ENCODE measurements around the gene BRK1.
"Not testable (repeated sequence)": the region's sequence is repeated elsewhere in the genome, so short reads cannot be mapped to it uniquely, and the experiment has no call there.

Gene BRK1

GRCh38 chr3:10116138-10116460 lies 624 bp downstream of the BRK1 start:
- TF ChIP-seq POLR2A (IDR thresholded peaks at IDR 0.05; ENCODE audit: low read depth, low read length) (no peak), TAF1 (IDR thresholded peaks at IDR 0.05; ENCODE audit: borderline replicate concordance, low read depth, low read length) (no peak), POLR2AphosphoS5 (IDR thresholded peaks at IDR 0.05; ENCODE audit: low read depth, low read length) (no peak)
- FAIRE-seq (no peak), DNase-seq (ENCODE audit: insufficient read length) (no peak)

GRCh38 chr3:10116928-10117327 lies 1.5 kb downstream of the BRK1 start:
- DNase-seq (ENCODE audit: insufficient read length) (no peak), FAIRE-seq (no peak)
- no peak for TF ChIP-seq POLR2A (IDR thresholded peaks at IDR 0.05; ENCODE audit: low read depth, low read length)
- no peak for TF ChIP-seq POLR2AphosphoS5 (IDR thresholded peaks at IDR 0.05; ENCODE audit: low read depth, low read length)
- TF ChIP-seq TAF1 (IDR thresholded peaks at IDR 0.05; ENCODE audit: borderline replicate concordance, low read depth, low read length) = no peak

DNA sequence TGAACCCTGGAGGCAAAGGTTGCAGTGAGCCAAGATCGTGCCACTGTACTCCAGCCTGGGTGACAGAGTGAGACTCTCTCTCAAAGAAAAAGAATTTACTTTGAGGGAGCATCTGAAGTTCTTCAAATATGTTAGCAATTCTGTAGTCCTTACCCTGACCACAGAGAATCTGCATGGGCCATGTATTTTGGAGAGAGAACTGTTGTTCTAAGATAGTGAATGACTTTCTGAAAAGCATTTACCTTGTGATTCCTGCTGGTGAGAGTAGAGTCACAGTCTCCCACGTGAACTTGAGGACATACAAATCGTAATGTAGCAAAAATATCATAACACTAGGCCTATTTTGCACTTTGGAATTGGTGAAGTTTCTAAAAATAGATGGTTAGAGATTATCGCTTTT lies 3.9 kb downstream of the BRK1 start:
- TF ChIP-seq TAF1 (IDR thresholded peaks at IDR 0.05; ENCODE audit: borderline replicate concordance, low read depth, low read length) (no peak), POLR2A (IDR thresholded peaks at IDR 0.05; ENCODE audit: low read depth, low read length) (no peak)
- no peak for FAIRE-seq
- DNase-seq (ENCODE audit: insufficient read length) = no peak

DNA sequence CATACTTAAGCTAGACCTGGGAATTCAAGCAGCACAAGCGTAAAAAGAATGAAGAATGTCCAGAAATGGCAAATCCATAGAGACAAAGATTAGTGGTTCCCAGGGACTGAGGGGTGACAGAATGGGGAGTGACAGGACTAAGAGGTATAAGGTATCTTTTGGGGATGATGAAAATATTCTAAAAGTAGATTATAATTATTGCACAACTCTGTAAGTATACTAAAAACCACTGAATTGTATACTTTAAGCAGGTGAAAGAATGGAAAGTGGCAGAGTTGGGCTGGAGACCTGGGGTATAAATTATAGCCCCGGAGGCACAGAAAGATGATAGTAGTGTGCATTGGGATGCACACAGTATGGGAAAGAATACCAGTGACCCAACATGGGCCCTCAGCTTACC lies 5.6 kb downstream of the BRK1 start:
- DNase-seq (ENCODE audit: insufficient read length) (no peak), FAIRE-seq (no peak)
- TF ChIP-seq POLR2AphosphoS5 (IDR thresholded peaks at IDR 0.05; ENCODE audit: low read depth, low read length) (no peak), TAF1 (IDR thresholded peaks at IDR 0.05; ENCODE audit: borderline replicate concordance, low read depth, low read length) (no peak), POLR2A (IDR thresholded peaks at IDR 0.05; ENCODE audit: low read depth, low read length) (no peak)

- DNase-seq (ENCODE audit: insufficient read length) (no peak), FAIRE-seq (no peak)
- TF ChIP-seq POLR2A (IDR thresholded peaks at IDR 0.05; ENCODE audit: low read depth, low read length) (no peak), POLR2AphosphoS5 (IDR thresholded peaks at IDR 0.05; ENCODE audit: low read depth, low read length) (no peak), TAF1 (IDR thresholded peaks at IDR 0.05; ENCODE audit: borderline replicate concordance, low read depth, low read length) (no peak)
Observed at GRCh38 chr3:10122724-10123123, 7.2 kb downstream of the BRK1 start.

- not testable (repeated sequence) for DNase-seq (ENCODE audit: insufficient read length); FAIRE-seq
Observed at GRCh38 chr3:10135872-10136271, 20.4 kb downstream of the BRK1 start.

- FAIRE-seq (no peak), DNase-seq (ENCODE audit: insufficient read length) (no peak)
- no peak for TF ChIP-seq TAF1 (IDR thresholded peaks at IDR 0.05; ENCODE audit: borderline replicate concordance, low read depth, low read length)
- no peak for TF ChIP-seq POLR2A (IDR thresholded peaks at IDR 0.05; ENCODE audit: low read depth, low read length)
- no peak for TF ChIP-seq POLR2AphosphoS5 (IDR thresholded peaks at IDR 0.05; ENCODE audit: low read depth, low read length)
Observed at GRCh38 chr3:10136426-10137005, 21.0 kb downstream of the BRK1 start.

DNA sequence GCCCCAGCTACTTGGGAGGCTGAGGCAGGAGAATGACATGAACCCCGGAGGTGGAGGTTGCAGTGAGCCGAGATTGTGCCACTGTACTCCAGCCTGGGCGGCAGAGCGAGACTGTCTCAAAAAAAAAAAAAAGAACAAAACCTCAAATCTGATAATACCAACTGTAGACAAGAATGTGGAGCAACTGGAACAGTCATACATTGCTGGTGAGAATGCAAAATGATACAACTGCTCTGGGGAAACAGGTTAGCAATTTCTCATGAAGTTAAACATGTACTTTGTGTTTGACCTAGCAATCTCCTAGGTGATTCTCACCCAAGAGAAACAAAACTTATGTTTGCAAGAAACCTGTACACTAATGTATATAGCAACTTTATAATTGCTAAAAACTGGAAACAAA lies 21.7 kb downstream of the BRK1 start:
- TF ChIP-seq POLR2AphosphoS5 (IDR thresholded peaks at IDR 0.05; ENCODE audit: low read depth, low read length) = no peak
- TF ChIP-seq POLR2A (IDR thresholded peaks at IDR 0.05; ENCODE audit: low read depth, low read length) = no peak
- no peak for TF ChIP-seq TAF1 (IDR thresholded peaks at IDR 0.05; ENCODE audit: borderline replicate concordance, low read depth, low read length)
- FAIRE-seq (no peak), DNase-seq (ENCODE audit: insufficient read length) (no peak)

GRCh38 chr3:10140996-10141546 lies 25.6 kb downstream of the BRK1 start:
- FAIRE-seq (no peak), DNase-seq (ENCODE audit: insufficient read length) (no peak)

DNA sequence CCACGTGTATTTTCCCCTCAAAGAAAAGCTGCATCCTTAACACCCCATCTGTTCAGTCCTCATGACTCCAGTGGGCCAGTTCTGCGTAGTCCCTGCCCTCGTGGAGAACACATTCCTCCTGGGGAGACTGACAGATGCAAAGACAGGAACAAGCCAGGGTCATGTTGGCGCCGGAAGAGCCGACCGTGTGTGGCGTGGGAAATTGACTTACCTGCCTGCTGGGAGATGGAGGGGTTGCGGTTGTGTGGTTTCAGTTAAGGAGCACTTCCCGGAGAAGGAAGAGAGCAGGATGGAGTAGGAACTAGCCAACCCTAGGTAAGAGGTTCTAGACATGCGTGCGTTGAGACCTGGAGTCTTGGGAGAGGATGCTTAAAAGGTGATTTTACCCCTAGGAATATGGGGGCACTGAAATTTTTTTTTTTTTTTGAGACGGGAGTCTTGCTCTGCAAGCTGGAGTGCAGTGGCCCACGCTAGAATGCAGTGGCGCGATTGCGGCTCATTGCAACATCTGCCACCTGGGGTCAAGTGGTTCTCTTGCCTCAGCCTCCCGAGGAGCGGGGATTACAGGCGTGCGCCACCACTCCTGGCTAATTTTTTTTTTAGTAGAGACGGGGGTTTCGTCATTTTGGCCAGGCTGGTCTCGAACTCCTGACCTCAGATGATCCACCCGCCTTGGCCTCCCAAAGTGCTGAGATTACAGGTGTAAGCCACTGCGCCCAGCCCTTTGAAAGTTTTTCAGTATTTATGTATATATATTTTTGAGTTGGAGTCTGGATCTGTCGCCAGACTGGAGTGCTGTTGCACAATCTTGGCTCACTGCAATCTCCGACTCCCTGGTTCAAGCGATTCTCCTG lies 27.5 kb downstream of the BRK1 start:
- FAIRE-seq = peak; percentile 14
- TF ChIP-seq POLR2A (IDR thresholded peaks at IDR 0.05; ENCODE audit: low read depth, low read length) (peak; percentile 41; the same call in 1 of the 2 replicates), TAF1 (IDR thresholded peaks at IDR 0.05; ENCODE audit: borderline replicate concordance, low read depth, low read length) (no peak)
- no peak for DNase-seq (ENCODE audit: insufficient read length)

More at GRCh38 chr3:10140996-10141546, 25.6 kb downstream of the BRK1 start:
- no peak for TF ChIP-seq POLR2AphosphoS5 (IDR thresholded peaks at IDR 0.05; ENCODE audit: low read depth, low read length)
- TF ChIP-seq TAF1 (IDR thresholded peaks at IDR 0.05; ENCODE audit: borderline replicate concordance, low read depth, low read length) = no peak
- no peak for TF ChIP-seq POLR2A (IDR thresholded peaks at IDR 0.05; ENCODE audit: low read depth, low read length)

DNA sequence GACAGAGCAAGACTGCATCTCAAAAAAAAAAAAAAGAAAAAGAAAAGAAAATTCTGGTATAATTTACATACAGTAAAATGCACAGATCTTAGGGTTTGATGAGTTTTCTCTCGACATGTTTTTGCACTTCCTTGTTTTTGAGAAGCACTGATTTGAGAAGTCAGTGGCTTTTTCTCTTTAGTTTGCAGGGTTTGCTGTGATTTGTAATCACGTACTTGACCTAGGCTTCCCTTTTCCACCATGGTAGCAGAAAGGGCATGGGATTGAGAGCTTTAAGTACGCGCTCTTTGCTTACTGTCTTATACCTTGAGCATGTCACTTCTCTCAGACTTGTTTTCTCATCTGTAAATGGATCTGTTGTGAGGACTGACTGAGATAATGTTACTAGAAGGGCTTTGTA lies 30.2 kb downstream of the BRK1 start:
- TF ChIP-seq TAF1 (IDR thresholded peaks at IDR 0.05; ENCODE audit: borderline replicate concordance, low read depth, low read length) = no peak
- no peak for TF ChIP-seq POLR2A (IDR thresholded peaks at IDR 0.05; ENCODE audit: low read depth, low read length)
- TF ChIP-seq POLR2AphosphoS5 (IDR thresholded peaks at IDR 0.05; ENCODE audit: low read depth, low read length) = no peak
- FAIRE-seq (no peak), DNase-seq (ENCODE audit: insufficient read length) (no peak)

GRCh38 chr3:10149226-10149625 lies 33.8 kb downstream of the BRK1 start:
- no peak for TF ChIP-seq TAF1 (IDR thresholded peaks at IDR 0.05; ENCODE audit: borderline replicate concordance, low read depth, low read length)
- no peak for TF ChIP-seq POLR2A (IDR thresholded peaks at IDR 0.05; ENCODE audit: low read depth, low read length)
- no peak for TF ChIP-seq POLR2AphosphoS5 (IDR thresholded peaks at IDR 0.05; ENCODE audit: low read depth, low read length)
- no peak for FAIRE-seq
- DNase-seq (ENCODE audit: insufficient read length) = no peak

Data from GM12892 (cell line).